Astrocyte of the cerebellum (primary cell): ENCODE data around the gene FRS3.
A peak's percentile ranks its signal among the peaks of the same experiment; 100 is the strongest.

Experiments
- DNase-seq: peaks from one replicate; pipeline ENCODE4 v3.0.0-alpha.2; 2011; ENCODE audit warnings: low read depth
- H3K4me3 ChIP-seq: 2 replicates; pipeline ENCODE4 v1.5.1; 2011; ENCODE audit warnings: mild to moderate bottlenecking, low read depth, low read length, moderate library complexity
- in situ Hi-C: cut with HindIII; loops from 2 replicates; pipeline ENCODE4 v1.10.0; 2017; ENCODE audit warnings: low sequenced_read_pairs
- TF ChIP-seq, protein P1 (sequence below): IDR thresholded peaks from 2 replicates; pipeline ENCODE4 v1.5.1; 2012; ENCODE audit warnings: low read length, low read depth, moderate library complexity, mild to moderate bottlenecking; ENCODE audit errors: missing control alignments

FRS3 gene

DNA sequence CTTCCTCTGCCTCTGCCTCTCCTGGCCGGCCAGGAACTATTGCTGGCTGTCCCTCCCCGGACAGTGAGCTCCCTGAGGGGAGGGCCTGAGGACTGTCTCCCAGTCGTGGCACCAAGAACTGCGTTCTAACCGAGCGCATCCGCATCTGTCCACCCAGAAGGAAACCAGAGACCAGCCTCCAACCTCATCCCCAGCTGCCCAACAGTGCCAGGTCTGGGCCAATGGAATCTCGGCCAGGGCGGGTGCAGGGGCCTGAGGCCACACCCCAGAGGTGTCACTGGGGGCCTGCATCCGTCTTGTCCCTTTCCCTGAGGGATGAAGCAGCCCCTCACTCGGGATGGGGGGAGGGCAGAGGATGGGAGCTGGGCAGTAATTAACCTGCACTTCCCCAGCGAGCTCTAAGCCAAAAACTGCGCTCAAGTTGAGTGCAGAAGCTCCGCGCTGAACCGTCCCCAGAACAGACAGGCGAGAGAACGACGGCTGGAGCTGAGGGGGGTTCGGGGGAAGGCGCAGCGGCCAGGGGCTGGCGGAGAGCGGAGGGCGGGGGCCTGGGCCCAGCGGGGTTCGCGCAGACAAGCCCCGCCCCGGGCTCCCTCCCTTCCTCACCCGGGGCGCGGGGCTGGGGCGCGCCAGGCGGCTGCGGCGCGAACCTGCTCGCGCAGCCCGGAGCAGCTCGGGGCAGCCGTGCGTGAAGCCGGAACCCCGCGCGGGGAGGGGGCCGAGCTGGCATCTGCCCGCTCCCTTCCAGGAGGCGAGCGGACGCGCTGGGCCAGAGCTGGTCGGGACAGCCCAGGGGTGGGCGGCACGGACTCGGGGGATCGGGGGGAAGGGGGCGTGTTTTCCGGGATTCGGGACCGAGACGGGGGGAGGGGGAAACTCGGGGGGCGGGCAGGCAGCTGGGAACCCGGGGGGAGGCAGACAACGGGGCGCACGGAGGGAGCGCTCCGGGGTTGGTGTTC lies 45.7 kb downstream of the FRS3 start:
- no peak for DNase-seq
- TF ChIP-seq, protein P1, sequence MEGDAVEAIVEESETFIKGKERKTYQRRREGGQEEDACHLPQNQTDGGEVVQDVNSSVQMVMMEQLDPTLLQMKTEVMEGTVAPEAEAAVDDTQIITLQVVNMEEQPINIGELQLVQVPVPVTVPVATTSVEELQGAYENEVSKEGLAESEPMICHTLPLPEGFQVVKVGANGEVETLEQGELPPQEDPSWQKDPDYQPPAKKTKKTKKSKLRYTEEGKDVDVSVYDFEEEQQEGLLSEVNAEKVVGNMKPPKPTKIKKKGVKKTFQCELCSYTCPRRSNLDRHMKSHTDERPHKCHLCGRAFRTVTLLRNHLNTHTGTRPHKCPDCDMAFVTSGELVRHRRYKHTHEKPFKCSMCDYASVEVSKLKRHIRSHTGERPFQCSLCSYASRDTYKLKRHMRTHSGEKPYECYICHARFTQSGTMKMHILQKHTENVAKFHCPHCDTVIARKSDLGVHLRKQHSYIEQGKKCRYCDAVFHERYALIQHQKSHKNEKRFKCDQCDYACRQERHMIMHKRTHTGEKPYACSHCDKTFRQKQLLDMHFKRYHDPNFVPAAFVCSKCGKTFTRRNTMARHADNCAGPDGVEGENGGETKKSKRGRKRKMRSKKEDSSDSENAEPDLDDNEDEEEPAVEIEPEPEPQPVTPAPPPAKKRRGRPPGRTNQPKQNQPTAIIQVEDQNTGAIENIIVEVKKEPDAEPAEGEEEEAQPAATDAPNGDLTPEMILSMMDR, result no peak
- peak overlapping the region; percentile 55 for H3K4me3 ChIP-seq
- in situ Hi-C loops, result no loop called here

DNA sequence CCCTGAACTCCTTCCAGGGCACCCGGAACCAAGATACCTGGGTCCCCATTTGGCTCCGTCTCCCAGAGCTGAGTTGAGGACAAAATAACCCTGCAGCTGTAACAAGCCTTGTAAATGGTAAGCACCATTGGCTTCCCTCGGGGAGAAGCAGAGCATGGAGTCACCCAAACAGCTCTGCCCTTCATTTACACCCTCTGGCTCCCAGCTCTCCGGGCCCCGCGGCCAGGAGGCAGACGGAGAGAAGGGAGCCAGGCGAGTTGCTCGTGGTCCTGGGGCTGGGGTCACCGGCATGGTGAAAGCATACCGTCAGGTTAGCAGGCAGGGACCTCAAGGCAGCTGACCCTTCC lies 46.4 kb downstream of the FRS3 start:
- peak overlapping the region; percentile 55 for H3K4me3 ChIP-seq
- in situ Hi-C loops, result no loop called here
- DNase-seq, result no peak
- TF ChIP-seq, protein P1, result no peak

DNA sequence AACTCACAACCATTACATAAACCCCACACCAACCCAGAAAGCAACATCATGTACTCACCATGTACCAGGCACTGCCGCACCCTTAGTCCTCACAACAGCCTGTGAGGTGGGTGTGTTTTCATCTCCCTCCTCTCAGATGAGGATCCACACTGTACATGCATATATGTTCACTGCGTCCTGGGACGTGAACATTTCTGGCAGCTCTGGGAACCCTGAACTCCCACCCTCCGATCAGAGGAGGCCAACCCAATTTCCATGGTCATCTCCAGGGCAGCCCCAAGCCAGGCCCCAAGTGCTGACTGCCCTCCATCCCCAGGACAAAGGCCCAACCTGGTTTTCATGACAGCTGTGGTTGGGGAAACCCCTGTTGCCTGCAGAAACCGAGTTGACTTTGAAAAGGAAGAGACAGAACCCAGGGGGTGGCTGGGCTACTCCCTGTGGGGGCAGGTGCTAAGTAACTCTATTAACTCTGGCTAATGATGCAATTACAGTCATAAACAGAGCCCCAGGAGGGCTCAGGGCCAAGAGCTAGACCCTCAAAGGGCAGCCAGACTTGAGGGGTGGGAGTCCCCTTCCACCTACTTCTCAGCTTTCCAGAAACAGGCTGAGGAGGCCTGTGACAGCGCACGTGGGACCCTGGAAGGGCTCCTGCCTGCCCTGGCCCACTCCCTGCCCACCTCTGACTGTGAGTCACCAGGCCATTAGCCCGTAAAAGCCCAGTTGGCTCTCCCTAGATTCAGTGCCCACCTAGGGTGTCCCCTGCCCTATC lies 46.9 kb downstream of the FRS3 start:
- H3K4me3 ChIP-seq, result no peak overlapping the region
- in situ Hi-C loops, result no loop called here
- TF ChIP-seq, protein P1, result no peak
- DNase-seq, result no peak

DNA sequence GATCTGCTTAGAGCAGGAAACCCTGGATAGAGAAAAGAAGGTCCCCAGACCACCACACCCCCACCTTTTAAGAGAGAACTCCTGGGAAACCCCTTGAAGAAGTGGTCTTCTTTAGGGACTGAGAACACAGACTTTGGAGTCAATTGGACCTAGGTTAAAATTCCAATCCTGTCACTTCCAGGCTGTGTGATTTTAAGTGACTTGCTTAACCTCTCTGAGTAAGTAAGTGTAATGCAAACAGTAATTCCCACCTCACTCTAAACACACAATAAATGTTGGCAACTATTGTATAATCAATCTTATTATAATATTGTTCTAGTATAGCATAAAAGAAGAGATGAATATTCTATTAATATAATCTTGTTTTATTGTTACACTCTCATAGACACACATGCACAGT lies 47.6 kb downstream of the FRS3 start:
- no peak for DNase-seq
- in situ Hi-C loops, result no loop called here
- no peak overlapping the region for H3K4me3 ChIP-seq
- TF ChIP-seq, protein P1, result no peak

DNA sequence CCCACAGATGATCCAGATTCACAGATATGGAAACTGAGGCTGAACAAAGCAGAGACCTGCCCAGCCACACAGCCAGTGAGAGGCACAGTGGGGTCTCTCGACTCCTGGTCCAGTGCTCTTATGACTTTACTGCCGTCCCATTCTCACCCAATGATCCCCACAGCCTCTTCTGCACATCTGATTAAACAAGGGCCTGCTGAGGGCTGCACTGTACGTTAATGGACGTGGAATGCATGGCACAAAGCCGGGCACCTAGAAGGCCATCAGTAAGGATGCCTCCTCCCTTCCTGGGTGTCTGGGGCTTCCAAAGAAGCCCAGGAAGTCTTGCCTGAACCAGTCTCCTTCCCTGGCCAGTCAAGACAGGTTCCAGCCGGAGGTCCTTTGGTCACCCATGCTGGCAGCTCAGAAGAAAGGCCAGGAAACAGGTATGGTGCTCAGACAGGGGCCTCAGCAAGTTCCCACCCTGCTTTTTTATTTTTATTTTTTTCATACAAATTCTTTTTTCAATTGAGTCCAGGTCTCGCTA lies 48.1 kb downstream of the FRS3 start:
- no peak for DNase-seq
- H3K4me3 ChIP-seq, result no peak overlapping the region
- TF ChIP-seq, protein P1, result no peak
- in situ Hi-C loops, result no loop called here
